Nephron progenitor cell (in vitro differentiated cells): ENCODE data around the gene GRK3.

ENCODE experiments used
- DNase-seq: peaks from one replicate; pipeline ENCODE4 v3.0.0; 2021
- H3K27ac Mint-ChIP-seq: 2 replicates; pipeline ENCODE4 v1.8.0; 2021; ENCODE audit warnings: mild to moderate bottlenecking, moderate library complexity, mixed read lengths
- H3K27me3 Mint-ChIP-seq: 2 replicates; pipeline ENCODE4 v1.8.0; 2021; ENCODE audit warnings: mild to moderate bottlenecking, low read depth, mixed read lengths; ENCODE audit not compliant: poor library complexity
- H3K36me3 Mint-ChIP-seq: 2 replicates; pipeline ENCODE4 v1.8.0; 2021; ENCODE audit warnings: low read depth, mixed read lengths
- H3K4me1 Mint-ChIP-seq: 2 replicates; pipeline ENCODE4 v1.8.0; 2021; ENCODE audit warnings: mixed read lengths
- H3K4me3 Mint-ChIP-seq: 2 replicates; pipeline ENCODE4 v1.8.0; 2021; ENCODE audit warnings: mild to moderate bottlenecking, moderate library complexity, mixed read lengths
- H3K9me3 Mint-ChIP-seq: 2 replicates; pipeline ENCODE4 v1.8.0; 2021; ENCODE audit warnings: mild to moderate bottlenecking, moderate library complexity, mixed read lengths
- CTCF ChIP-seq: fragments of 200-600 bp; sonication (generic); IDR thresholded peaks from 2 replicates; pipeline ENCODE4 v1.5.0; 2021; ENCODE audit warnings: antibody characterized with exemption

The GRK3 gene

GRCh38 chr22:25742918-25743708, 178.6 kb downstream of the GRK3 start:
- Mint-ChIP-seq H3K27ac (no peak overlapping the region), H3K36me3 (no peaks in the 10 kb centered on the region), H3K27me3 (peaks cover 16% of the 10 kb centered on the region), H3K4me3 (no peak overlapping the region), H3K9me3 (no peaks in the 10 kb centered on the region), H3K4me1 (no peaks in the 10 kb centered on the region)
- DNase-seq: no peak
- no peak for TF ChIP-seq CTCF

- no peak for DNase-seq
- H3K27me3 Mint-ChIP-seq: peaks cover 20% of the 10 kb centered on the region
- no peak for TF ChIP-seq CTCF
- H3K4me1 Mint-ChIP-seq: no peaks in the 10 kb centered on the region
- no peak overlapping the region for H3K4me3 Mint-ChIP-seq
- no peaks in the 10 kb centered on the region for H3K36me3 Mint-ChIP-seq
- H3K27ac Mint-ChIP-seq: no peak overlapping the region
- H3K9me3 Mint-ChIP-seq: no peaks in the 10 kb centered on the region
These were observed 180.2 kb downstream of the GRK3 start for GRCh38 chr22:25744694-25745093.

- no peak for DNase-seq
- peaks cover 25% of the 10 kb centered on the region for H3K27me3 Mint-ChIP-seq
- no peaks in the 10 kb centered on the region for H3K4me1 Mint-ChIP-seq
- no peak overlapping the region for H3K4me3 Mint-ChIP-seq
- no peak for TF ChIP-seq CTCF
- H3K36me3 Mint-ChIP-seq: no peaks in the 10 kb centered on the region
- H3K9me3 Mint-ChIP-seq: no peaks in the 10 kb centered on the region
- H3K27ac Mint-ChIP-seq: no peak overlapping the region
These were observed 181.0 kb downstream of the GRK3 start for GRCh38 chr22:25745341-25746011.

GRCh38 chr22:25746012-25746373, 181.5 kb downstream of the GRK3 start:
- Mint-ChIP-seq H3K27me3 (peaks cover 27% of the 10 kb centered on the region), H3K9me3 (no peaks in the 10 kb centered on the region), H3K27ac (no peak overlapping the region), H3K4me1 (no peaks in the 10 kb centered on the region), H3K4me3 (no peak overlapping the region), H3K36me3 (no peaks in the 10 kb centered on the region)
- no peak for TF ChIP-seq CTCF
- no peak for DNase-seq

GRCh38 chr22:25747245-25747944, 182.9 kb downstream of the GRK3 start:
- no peak for TF ChIP-seq CTCF
- Mint-ChIP-seq H3K4me3 (no peak overlapping the region), H3K9me3 (no peaks in the 10 kb centered on the region), H3K27ac (no peak overlapping the region), H3K36me3 (no peaks in the 10 kb centered on the region), H3K4me1 (no peaks in the 10 kb centered on the region), H3K27me3 (peaks cover 31% of the 10 kb centered on the region)
- DNase-seq: no peak
